ENCODE results near the gene FFAR2.

FFAR2 gene

GRCh38 chr19:35447606-35448469, at the start of gene FFAR2:
Gene FFAR2 (plus strand): TSS chr19:35448257. CDS start chr19:35449715, 1,458 bp downstream.
- TF ChIP-seq GATA2 (IDR thresholded peaks at IDR 0.05; ENCODE audit: low read depth, low read length), result no peak
- TF ChIP-seq GATA3 (IDR thresholded peaks at IDR 0.05; ENCODE audit: low read depth, low read length), result no peak

- TF ChIP-seq GATA3 (IDR thresholded peaks at IDR 0.05; ENCODE audit: low read depth, low read length) (no peak), GATA2 (IDR thresholded peaks at IDR 0.05; ENCODE audit: low read depth, low read length) (no peak)
Measured at GRCh38 chr19:35398570-35398969, 49.5 kb upstream of the FFAR2 start.

GRCh38 chr19:35399231-35399630, 48.8 kb upstream of the FFAR2 start:
- TF ChIP-seq GATA2 (IDR thresholded peaks at IDR 0.05; ENCODE audit: low read depth, low read length), result no peak
- no peak for TF ChIP-seq GATA3 (IDR thresholded peaks at IDR 0.05; ENCODE audit: low read depth, low read length)

GRCh38 chr19:35399948-35400772, 47.9 kb upstream of the FFAR2 start:
- TF ChIP-seq GATA3 (IDR thresholded peaks at IDR 0.05; ENCODE audit: low read depth, low read length), result no peak
- TF ChIP-seq GATA2 (IDR thresholded peaks at IDR 0.05; ENCODE audit: low read depth, low read length), result no peak

GRCh38 chr19:35400773-35401100, 47.3 kb upstream of the FFAR2 start:
- TF ChIP-seq GATA2 (IDR thresholded peaks at IDR 0.05; ENCODE audit: low read depth, low read length) (no peak), GATA3 (IDR thresholded peaks at IDR 0.05; ENCODE audit: low read depth, low read length) (no peak)

- TF ChIP-seq GATA3 (IDR thresholded peaks at IDR 0.05; ENCODE audit: low read depth, low read length) (no peak), GATA2 (IDR thresholded peaks at IDR 0.05; ENCODE audit: low read depth, low read length) (no peak)
Measured at GRCh38 chr19:35403116-35403760, 44.8 kb upstream of the FFAR2 start.

- TF ChIP-seq GATA2 (IDR thresholded peaks at IDR 0.05; ENCODE audit: low read depth, low read length), result no peak
- no peak for TF ChIP-seq GATA3 (IDR thresholded peaks at IDR 0.05; ENCODE audit: low read depth, low read length)
Measured at GRCh38 chr19:35404879-35405622, 43.0 kb upstream of the FFAR2 start.

- no peak for TF ChIP-seq GATA3 (IDR thresholded peaks at IDR 0.05; ENCODE audit: low read depth, low read length)
- no peak for TF ChIP-seq GATA2 (IDR thresholded peaks at IDR 0.05; ENCODE audit: low read depth, low read length)
Measured at GRCh38 chr19:35407619-35408018, 40.4 kb upstream of the FFAR2 start.

GRCh38 chr19:35408284-35409171, 39.5 kb upstream of the FFAR2 start:
- no peak for TF ChIP-seq GATA2 (IDR thresholded peaks at IDR 0.05; ENCODE audit: low read depth, low read length)
- TF ChIP-seq GATA3 (IDR thresholded peaks at IDR 0.05; ENCODE audit: low read depth, low read length), result no peak

GRCh38 chr19:35409191-35409590, 38.9 kb upstream of the FFAR2 start:
- TF ChIP-seq GATA3 (IDR thresholded peaks at IDR 0.05; ENCODE audit: low read depth, low read length) (no peak), GATA2 (IDR thresholded peaks at IDR 0.05; ENCODE audit: low read depth, low read length) (no peak)

GRCh38 chr19:35410487-35410886, 37.6 kb upstream of the FFAR2 start:
- no peak for TF ChIP-seq GATA3 (IDR thresholded peaks at IDR 0.05; ENCODE audit: low read depth, low read length)
- no peak for TF ChIP-seq GATA2 (IDR thresholded peaks at IDR 0.05; ENCODE audit: low read depth, low read length)

- TF ChIP-seq GATA2 (IDR thresholded peaks at IDR 0.05; ENCODE audit: low read depth, low read length) (no peak), GATA3 (IDR thresholded peaks at IDR 0.05; ENCODE audit: low read depth, low read length) (no peak)
Measured at GRCh38 chr19:35414442-35414841, 33.6 kb upstream of the FFAR2 start.

GRCh38 chr19:35416331-35416730, 31.7 kb upstream of the FFAR2 start:
- TF ChIP-seq GATA2 (IDR thresholded peaks at IDR 0.05; ENCODE audit: low read depth, low read length), result no peak
- no peak for TF ChIP-seq GATA3 (IDR thresholded peaks at IDR 0.05; ENCODE audit: low read depth, low read length)

All from SH-SY5Y (cell line).